Measurements from ENCODE around the gene RTP4.

The RTP4 gene

DNA sequence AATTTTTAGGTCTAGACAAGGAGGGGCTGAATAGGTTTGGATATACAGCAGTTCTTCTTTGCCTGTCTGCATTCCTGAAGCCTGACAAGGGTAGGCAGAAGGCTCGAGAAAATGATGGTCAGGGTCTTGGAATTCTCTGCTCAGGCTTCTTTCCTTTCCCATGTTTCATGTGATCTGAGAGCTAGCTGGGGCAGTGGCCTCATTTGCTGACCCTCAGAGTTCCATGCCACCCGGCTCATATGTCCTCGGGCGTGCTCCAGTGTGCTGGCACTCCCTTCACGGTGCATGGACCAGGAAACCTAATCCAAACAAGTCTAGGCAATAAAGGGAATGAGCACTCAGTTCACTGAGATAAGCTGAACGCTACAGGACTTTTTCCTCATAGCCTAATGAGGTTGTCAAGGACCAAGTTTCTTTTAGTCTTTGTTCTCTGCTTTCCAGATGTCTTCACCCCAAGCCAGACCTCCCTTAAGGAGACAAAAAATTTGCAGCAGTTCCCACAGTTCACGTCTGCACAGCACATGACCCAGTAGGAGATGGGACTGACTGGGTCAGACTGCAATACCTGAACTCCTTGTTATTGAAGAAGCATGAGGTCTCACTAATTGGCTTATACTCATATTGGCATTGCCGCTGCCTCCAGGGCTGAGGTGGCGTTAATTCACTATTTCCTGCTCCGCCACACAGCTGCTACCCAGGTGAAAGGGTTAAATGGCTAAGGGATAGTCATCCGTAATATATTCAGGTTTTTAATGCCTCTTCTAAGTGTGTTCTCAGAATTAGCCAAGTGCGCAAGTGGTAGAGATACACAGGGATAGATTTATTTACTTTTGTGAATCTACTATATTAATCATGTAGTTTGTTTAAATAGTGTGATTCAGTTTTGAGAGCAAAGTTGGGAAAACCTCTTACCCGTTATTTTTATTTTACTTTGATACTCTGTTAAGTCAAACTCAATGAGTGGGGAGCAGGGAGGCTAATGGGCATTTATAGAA is 15.3 kb upstream of the RTP4 start:
- no peak for DNase-seq
- TF ChIP-seq POLR2A (IDR thresholded peaks at IDR 0.05; ENCODE audit: low read length) = no peak
- no peak for TF ChIP-seq GATA1 (IDR thresholded peaks at IDR 0.05; ENCODE audit: low read depth, low read length)

DNA sequence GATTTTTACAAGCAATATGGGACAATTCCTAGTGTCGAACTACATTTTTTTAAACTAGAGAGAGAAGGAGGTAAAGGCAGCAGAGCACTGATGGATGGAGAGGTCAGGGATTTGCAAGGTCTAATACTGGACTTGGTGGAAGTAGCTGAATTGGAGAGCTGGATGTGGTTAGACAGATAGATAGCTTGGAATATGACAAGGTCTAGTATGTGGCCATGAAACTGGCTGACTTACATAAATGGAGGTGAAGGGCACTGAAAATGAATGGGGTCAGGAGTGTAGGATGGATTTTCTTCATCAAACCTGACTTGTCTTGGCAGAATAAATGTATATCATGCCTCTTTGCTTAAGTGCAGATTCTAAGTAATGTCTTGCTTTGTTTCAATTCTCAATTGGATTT is 10.1 kb upstream of the RTP4 start:
- no peak for TF ChIP-seq GATA1 (IDR thresholded peaks at IDR 0.05; ENCODE audit: low read depth, low read length)
- no peak for DNase-seq

DNA sequence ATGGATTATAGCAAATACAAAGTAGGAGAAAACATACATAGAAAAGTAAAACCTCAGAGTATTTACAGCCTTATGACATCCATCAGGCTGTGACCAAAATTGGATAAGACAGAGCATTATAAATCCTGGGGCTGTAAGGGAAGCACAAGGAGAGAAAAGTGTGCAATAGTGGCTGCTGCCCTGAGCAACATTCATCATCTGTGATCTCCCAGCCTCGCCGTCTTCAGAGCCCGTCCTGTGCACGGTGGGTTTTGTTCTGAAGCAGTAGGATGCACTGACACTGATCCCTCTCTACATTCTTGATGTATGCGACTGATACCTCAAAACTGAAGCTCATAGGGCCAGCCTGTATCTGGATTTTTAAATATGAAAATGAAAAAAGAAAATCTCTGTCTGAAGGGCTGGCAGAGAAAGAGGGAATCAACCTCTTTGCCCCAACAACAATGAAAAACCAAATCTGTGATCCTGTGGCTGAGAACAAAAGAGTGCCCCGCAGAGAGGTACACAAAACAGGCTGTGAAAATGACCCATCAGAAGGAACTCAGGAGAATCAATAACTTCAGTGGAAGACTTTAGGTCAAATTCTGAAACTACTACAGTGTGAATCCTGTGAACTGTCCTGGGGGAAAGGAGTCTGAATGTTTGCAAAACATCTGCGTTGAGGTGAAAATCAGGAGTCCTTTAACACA is 8.2 kb upstream of the RTP4 start:
- no peak for DNase-seq
- TF ChIP-seq POLR2A (IDR thresholded peaks at IDR 0.05; ENCODE audit: low read length) = no peak
- no peak for TF ChIP-seq GATA1 (IDR thresholded peaks at IDR 0.05; ENCODE audit: low read depth, low read length)

DNA sequence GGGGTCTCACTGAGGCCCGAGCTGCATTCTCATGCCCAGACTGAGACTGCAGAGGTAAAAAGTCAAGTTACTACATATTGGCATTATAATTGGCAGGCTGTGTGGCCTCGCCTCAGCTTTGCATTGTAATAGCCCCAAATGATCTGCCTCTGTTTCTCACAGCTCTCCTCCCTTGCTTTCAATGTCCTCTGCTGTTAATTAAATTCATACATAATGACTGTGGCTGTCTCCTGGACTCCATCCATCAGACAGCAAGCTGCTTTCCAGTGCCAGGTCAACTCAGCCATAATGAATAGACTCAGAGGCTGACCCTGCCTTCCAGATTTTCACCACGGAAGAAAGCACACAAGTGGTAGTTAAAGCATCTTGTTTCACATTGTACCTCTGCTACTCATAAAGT is 7.6 kb upstream of the RTP4 start:
- no peak for DNase-seq
- TF ChIP-seq POLR2A (IDR thresholded peaks at IDR 0.05; ENCODE audit: low read length) (no peak), GATA1 (IDR thresholded peaks at IDR 0.05; ENCODE audit: low read depth, low read length) (no peak)

DNA sequence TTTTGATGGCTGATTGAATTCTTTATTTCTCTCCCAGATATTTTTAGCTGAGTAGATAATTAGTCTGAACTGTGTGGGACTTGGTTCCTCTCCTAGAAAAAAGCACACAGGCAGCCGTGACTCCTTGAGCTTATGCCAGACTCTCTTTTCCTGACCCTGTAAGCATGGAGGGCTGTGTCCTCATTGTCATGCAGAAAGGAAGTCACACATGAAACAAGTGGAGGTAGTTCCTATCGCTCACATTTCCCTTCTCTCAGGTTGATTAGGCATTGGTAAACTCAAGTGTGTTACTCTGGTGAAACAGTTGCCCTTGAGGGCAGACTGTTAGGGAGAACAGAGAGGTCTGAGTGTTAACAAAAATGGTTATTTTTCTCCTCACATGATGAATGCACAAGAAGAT is 6.3 kb upstream of the RTP4 start:
- no peak for TF ChIP-seq GATA1 (IDR thresholded peaks at IDR 0.05; ENCODE audit: low read depth, low read length)
- TF ChIP-seq POLR2A (IDR thresholded peaks at IDR 0.05; ENCODE audit: low read length) = no peak
- no peak for DNase-seq

DNA sequence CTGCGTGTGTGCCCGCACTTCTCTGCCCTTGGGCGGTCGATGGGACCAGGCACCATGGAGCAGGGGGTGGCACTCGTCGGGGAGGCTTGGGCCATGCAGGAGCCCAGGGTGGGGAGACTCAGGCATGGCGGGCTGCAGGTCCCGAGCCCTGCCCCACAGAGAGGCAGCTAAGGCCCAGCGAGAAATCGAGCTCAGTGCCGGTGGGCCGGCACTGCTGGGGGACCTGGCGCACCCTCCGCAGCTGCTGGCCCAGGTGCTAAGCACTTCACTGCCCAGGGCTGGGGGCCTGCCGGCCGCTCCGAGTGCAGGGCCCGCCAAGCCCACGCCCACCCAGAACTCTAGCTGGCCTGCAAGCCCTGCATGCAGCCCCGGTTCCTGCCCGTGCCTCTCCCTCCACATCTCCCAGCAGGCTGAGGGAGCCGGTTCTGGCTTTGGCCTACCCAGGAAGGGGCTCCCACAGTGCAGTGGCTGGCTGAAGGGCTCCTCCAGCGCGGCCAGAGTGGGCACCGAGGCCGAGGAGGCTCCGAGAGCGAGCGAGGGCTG is 553 bp upstream of the RTP4 start:
- no peak for DNase-seq
- TF ChIP-seq POLR2A (IDR thresholded peaks at IDR 0.05; ENCODE audit: low read length) (no peak), GATA1 (IDR thresholded peaks at IDR 0.05; ENCODE audit: low read depth, low read length) (no peak)

DNA sequence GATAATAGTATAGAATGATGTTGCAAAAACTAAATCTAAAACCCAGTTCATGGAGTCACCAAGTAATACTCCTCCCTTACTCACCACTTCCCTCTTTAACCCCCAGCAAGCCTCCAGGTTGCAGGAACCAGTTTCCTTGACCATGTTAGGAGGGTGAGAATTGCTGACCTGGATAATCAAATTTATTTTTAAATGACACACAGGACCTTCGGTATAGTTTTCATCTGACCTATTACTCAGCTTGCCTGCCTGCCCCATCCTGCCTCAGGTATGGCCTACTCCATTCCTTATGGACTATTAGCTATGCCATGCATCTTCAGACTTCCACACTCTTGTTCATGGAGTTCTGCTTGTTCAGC is 883 bp downstream of the RTP4 start:
- TF ChIP-seq POLR2A (IDR thresholded peaks at IDR 0.05; ENCODE audit: low read length) (no peak), GATA1 (IDR thresholded peaks at IDR 0.05; ENCODE audit: low read depth, low read length) (no peak)
- DNase-seq = no peak

DNA sequence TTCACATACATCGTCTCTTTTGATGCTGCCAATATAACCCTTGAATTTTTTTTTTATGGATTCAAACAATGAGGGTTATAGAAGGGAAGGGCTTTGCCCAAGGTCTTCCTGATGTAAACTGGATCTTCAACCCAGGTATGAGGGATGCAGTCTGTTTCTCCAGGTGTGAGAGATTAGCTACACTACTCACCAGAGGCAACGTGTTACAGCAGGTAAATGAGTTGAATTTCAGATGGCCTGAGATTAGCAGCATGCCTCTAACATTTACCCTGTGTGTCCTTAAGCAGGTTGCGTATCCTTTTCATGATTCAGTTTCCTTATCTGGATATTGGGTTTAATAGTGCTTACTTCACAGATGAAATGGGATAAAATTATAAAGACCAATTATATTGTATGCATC is 1.9 kb downstream of the RTP4 start:
- TF ChIP-seq POLR2A (IDR thresholded peaks at IDR 0.05; ENCODE audit: low read length) (no peak), GATA1 (IDR thresholded peaks at IDR 0.05; ENCODE audit: low read depth, low read length) (no peak)

DNA sequence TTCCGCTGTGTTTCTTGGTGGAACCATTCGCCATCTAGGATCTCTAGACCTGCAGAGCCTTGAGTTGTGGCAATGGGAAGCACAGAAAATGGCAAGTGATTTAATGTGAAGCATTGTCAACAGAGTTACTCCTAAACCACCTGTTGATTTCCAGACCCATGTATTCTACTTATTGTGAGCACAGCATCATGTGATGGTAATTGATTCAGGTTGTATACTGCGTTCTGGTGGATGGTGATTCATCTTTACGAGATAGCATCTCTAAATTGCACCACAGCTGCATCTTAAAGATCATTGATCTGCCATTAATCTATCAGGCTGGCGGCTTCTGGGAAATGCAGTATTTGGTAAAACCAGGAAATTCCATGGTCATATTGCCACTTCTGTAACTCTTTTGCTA is 7.4 kb downstream of the RTP4 start:
- TF ChIP-seq POLR2A (IDR thresholded peaks at IDR 0.05; ENCODE audit: low read length) = no peak
- TF ChIP-seq GATA1 (IDR thresholded peaks at IDR 0.05; ENCODE audit: low read depth, low read length) = no peak
- no peak for DNase-seq

More for the DNA sequence above, 1.9 kb downstream of the RTP4 start:
- DNase-seq = no peak

DNA sequence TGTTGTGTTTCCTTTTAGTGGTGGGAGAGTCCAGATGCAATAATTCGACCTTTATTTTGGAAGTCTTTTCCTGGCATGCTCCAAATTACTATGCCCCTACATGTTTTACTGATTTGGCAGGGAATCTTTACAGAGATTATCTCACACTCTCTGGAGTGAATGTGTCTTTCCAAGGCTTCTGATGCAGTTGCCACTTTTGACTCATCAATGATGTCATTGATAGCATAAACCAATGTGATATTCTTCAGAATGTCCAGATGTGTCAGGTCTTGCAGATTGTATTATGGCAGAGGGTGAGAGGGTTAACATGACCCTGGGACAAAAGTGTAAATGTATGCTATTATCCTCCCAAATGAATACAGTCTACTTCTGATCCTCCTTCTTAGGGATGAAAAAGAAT is 9.7 kb downstream of the RTP4 start:
- TF ChIP-seq POLR2A (IDR thresholded peaks at IDR 0.05; ENCODE audit: low read length) (no peak), GATA1 (IDR thresholded peaks at IDR 0.05; ENCODE audit: low read depth, low read length) (no peak)
- no peak for DNase-seq

DNA sequence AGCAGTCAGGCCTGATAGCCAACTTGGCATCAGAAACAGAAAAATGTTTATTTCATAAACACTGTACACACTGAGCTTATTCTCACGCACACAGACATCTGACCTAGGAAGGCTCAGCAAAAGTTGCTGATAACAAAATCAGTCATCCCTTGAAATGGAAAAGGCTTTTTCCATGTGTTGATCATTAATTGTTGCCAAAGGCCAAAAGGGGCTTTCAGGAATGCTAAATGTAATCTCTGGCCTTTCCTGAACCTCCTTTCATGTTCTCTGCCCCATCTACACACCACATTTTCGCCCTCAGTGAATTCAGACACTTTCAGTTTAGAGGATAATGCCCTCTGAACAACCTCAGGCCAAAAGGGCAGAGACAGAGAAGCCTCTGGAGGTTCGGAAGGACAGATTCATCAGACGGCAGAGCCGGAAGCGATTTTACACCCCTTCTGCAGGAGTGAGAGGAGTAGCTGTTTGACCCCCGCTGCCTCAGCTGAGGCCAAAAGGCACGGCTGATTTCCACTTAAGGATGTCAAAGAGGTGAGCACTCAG is 14.5 kb downstream of the RTP4 start:
- DNase-seq = no peak

DNA sequence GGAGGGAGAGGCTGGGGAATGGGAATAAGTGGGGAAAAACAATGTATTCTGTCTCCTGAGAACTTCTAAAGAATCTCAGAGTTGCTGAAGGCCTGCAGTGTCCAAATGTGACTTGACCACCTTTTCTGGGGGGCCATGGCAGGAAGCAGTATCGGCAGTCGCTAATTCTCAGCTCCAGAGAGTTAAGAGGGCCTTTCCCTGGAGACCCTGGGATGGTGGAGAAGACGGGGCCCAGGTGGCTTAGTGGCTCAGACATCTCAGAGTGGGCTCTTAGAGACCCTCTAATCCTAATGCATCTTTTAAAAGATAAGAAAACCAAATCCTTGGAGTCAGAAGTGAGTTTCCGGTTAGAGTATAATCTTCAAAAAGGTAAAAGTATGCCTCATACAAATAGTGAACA is 15.1 kb downstream of the RTP4 start:
- no peak for DNase-seq
- TF ChIP-seq GATA1 (IDR thresholded peaks at IDR 0.05; ENCODE audit: low read depth, low read length) = no peak

More for the DNA sequence above, 14.5 kb downstream of the RTP4 start:
- TF ChIP-seq GATA1 (IDR thresholded peaks at IDR 0.05; ENCODE audit: low read depth, low read length) (no peak), POLR2A (IDR thresholded peaks at IDR 0.05; ENCODE audit: low read length) (no peak)

DNA sequence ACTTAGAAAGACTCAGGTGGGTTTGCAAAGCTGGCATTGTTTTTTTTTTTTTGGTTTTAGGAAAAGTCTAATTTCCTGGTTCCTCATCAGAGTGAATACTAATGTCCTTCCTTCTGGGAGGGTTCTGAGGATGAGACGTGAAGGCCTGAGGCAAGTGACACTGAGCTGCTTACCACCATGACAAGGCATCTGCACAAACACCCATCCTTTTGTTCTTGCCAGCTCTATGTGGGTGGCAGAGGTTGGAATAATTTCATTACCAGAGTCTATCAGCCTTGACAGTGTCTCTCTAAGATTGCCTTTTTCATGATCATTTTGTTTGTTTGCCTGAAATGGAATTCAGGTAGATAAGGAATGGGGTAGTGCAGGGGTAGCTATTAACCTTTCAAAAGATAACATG is 17.1 kb downstream of the RTP4 start:
- DNase-seq = no peak
- no peak for TF ChIP-seq GATA1 (IDR thresholded peaks at IDR 0.05; ENCODE audit: low read depth, low read length)

DNA sequence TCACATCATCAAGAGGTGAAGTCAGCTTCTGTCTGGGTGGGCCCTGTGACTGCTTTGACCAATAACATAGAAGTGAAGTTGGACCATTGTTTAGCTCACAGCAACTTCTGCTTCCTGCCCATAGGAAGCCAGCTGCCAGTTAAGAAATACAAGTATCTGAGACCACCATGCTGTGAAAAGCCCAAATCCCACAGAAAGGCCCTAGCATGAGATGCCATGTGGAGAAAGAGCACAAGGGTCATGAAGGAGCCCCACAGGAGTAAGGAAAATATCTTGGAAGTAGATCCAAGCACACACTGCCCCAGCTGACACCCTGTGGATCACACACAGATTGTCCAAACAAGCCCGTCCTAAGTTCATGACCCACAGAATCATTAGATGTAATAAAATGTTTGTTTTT is 28.5 kb downstream of the RTP4 start:
- no peak for TF ChIP-seq POLR2A (IDR thresholded peaks at IDR 0.05; ENCODE audit: low read length)
- TF ChIP-seq GATA1 (IDR thresholded peaks at IDR 0.05; ENCODE audit: low read depth, low read length) = no peak
- no peak for DNase-seq

All from erythroblast (primary cell).